WTC11 (cell line): ENCODE results near the gene MYO1H. TPM values are rescaled to one million over a fixed set of nuclear protein-coding genes. Genes with fewer than 3 reads are reported as not detected.

ENCODE experiments used
- ATAC-seq: fragments of 200-7000 bp; cut with Tn5 transposase; 2 replicates; pipeline ENCODE4 v1.10.0; 2021; ENCODE audit warnings: mild to moderate bottlenecking, moderate library complexity
- CTCF ChIA-PET: fragments of 300-600 bp; sonication (Branson Sonifier 250); formaldehyde crosslinking; loops from one replicate; lab custom pipeline; 2021; ENCODE audit warnings: antibody characterized with exemption; lab: Charles Lee
- POLR2A ChIA-PET: fragments of 350-600 bp; sonication (Branson Sonifier 250); formaldehyde crosslinking; loops from one replicate; lab custom pipeline; 2021; ENCODE audit warnings: antibody characterized with exemption; lab: Charles Lee
- DNase-seq: peaks from one replicate; pipeline ENCODE4 v3.0.0; 2021; ENCODE audit warnings: low spot score
- H3K27ac Mint-ChIP-seq: 2 replicates; pipeline ENCODE4 v1.8.0; 2021; ENCODE audit warnings: mixed read lengths
- H3K27me3 Mint-ChIP-seq: 2 replicates; pipeline ENCODE4 v1.8.0; 2021; ENCODE audit warnings: low read depth, mild to moderate bottlenecking, moderate library complexity, mixed read lengths
- H3K36me3 Mint-ChIP-seq: 2 replicates; pipeline ENCODE4 v1.8.0; 2021; ENCODE audit warnings: mixed read lengths
- H3K4me1 Mint-ChIP-seq: 2 replicates; pipeline ENCODE4 v1.8.0; 2022; ENCODE audit warnings: mixed read lengths
- H3K4me3 Mint-ChIP-seq: 2 replicates; pipeline ENCODE4 v1.8.0; 2021; ENCODE audit warnings: mild to moderate bottlenecking, moderate library complexity, mixed read lengths
- H3K9me3 Mint-ChIP-seq: 2 replicates; pipeline ENCODE4 v1.8.0; 2021; ENCODE audit warnings: mixed read lengths
- ATF1 ChIP-seq: sonication (generic); formaldehyde crosslinking; IDR thresholded peaks from 2 replicates; pipeline ENCODE4 v1.8.1; 2023; ENCODE audit warnings: mild to moderate bottlenecking, moderate library complexity, missing genetic modification reagents
- ATF3 ChIP-seq: sonication (generic); formaldehyde crosslinking; conservative IDR thresholded peaks from 2 replicates; pipeline ENCODE4 v1.8.1; 2022; ENCODE audit warnings: mild to moderate bottlenecking, missing genetic modification reagents
- CTCF ChIP-seq: fragments of 200-600 bp; IDR thresholded peaks from 2 replicates; pipeline ENCODE4 v1.8.0; 2022; ENCODE audit warnings: antibody characterized with exemption
- E2F1 ChIP-seq: sonication (generic); formaldehyde crosslinking; IDR thresholded peaks from 2 replicates; pipeline ENCODE4 v1.8.0; 2022; ENCODE audit warnings: mild to moderate bottlenecking, missing genetic modification reagents
- ERG ChIP-seq: fragments of 250-450 bp; sonication (Bioruptor Pico); IDR thresholded peaks from 2 replicates; pipeline ENCODE4 v1.8.0; 2021; ENCODE audit warnings: mild to moderate bottlenecking
- FOXJ3 ChIP-seq: sonication (generic); formaldehyde crosslinking; IDR thresholded peaks from 2 replicates; pipeline ENCODE4 v1.9.0; 2021; ENCODE audit warnings: missing genetic modification reagents, mild to moderate bottlenecking, borderline replicate concordance
- GABPB1 ChIP-seq: sonication (generic); formaldehyde crosslinking; IDR thresholded peaks from 2 replicates; pipeline ENCODE4 v1.8.1; 2023; ENCODE audit warnings: mild to moderate bottlenecking, missing genetic modification reagents
- GRHL2 ChIP-seq: fragments of 250-450 bp; sonication (Bioruptor Pico); IDR thresholded peaks from 2 replicates; pipeline ENCODE4 v1.8.0; 2022; ENCODE audit warnings: mild to moderate bottlenecking, moderate library complexity; ENCODE audit not compliant: insufficient replicate concordance, severe bottlenecking
- IRF1 ChIP-seq: sonication (generic); formaldehyde crosslinking; IDR thresholded peaks from 2 replicates; pipeline ENCODE4 v1.8.0; 2023; ENCODE audit warnings: missing genetic modification reagents
- JUN ChIP-seq: sonication (generic); formaldehyde crosslinking; IDR thresholded peaks from 2 replicates; pipeline ENCODE4 v1.8.0; 2023; ENCODE audit warnings: mild to moderate bottlenecking, missing genetic modification reagents
- KAT7 ChIP-seq: sonication (generic); formaldehyde crosslinking; IDR thresholded peaks from 2 replicates; pipeline ENCODE4 v1.8.1; 2023; ENCODE audit warnings: missing genetic modification reagents, mild to moderate bottlenecking, borderline replicate concordance
- MLX ChIP-seq: sonication (generic); formaldehyde crosslinking; IDR thresholded peaks from 2 replicates; pipeline ENCODE4 v1.8.1; 2023; ENCODE audit warnings: mild to moderate bottlenecking, missing genetic modification reagents, moderate library complexity
- MYBL2 ChIP-seq: sonication (generic); formaldehyde crosslinking; IDR thresholded peaks from 2 replicates; pipeline ENCODE4 v1.8.1; 2023; ENCODE audit warnings: mild to moderate bottlenecking, moderate library complexity, missing genetic modification reagents
- NFATC4 ChIP-seq: fragments of 250-450 bp; sonication (Bioruptor Pico); IDR thresholded peaks from 2 replicates; pipeline ENCODE4 v1.9.0; 2021; ENCODE audit warnings: mild to moderate bottlenecking
- PRDM15 ChIP-seq: sonication (generic); formaldehyde crosslinking; IDR thresholded peaks from 2 replicates; pipeline ENCODE4 v1.8.0; 2022; ENCODE audit warnings: missing genetic modification reagents
- SP1 ChIP-seq: sonication (generic); formaldehyde crosslinking; conservative IDR thresholded peaks from 2 replicates; pipeline ENCODE4 v1.8.1; 2022; ENCODE audit warnings: missing genetic modification reagents
- TCF7 ChIP-seq: sonication (generic); formaldehyde crosslinking; IDR thresholded peaks from 2 replicates; pipeline ENCODE4 v1.8.0; 2022; ENCODE audit warnings: mild to moderate bottlenecking, low read depth, missing genetic modification reagents, moderate library complexity
- TEAD1 ChIP-seq: sonication (generic); formaldehyde crosslinking; IDR thresholded peaks from 2 replicates; pipeline ENCODE4 v1.8.0; 2022; ENCODE audit warnings: mild to moderate bottlenecking, missing genetic modification reagents
- TP53 ChIP-seq: sonication (generic); formaldehyde crosslinking; IDR thresholded peaks from 2 replicates; pipeline ENCODE4 v1.8.1; 2023; ENCODE audit warnings: mild to moderate bottlenecking, missing genetic modification reagents
- ZNF121 ChIP-seq: sonication (generic); formaldehyde crosslinking; IDR thresholded peaks from 2 replicates; pipeline ENCODE4 v1.8.0; 2023; ENCODE audit warnings: missing genetic modification reagents
- ZNF138 ChIP-seq: sonication (generic); formaldehyde crosslinking; conservative IDR thresholded peaks from 2 replicates; pipeline ENCODE4 v1.8.1; 2022; ENCODE audit warnings: mild to moderate bottlenecking, moderate library complexity, missing genetic modification reagents
- ZNF512 ChIP-seq: sonication (generic); formaldehyde crosslinking; IDR thresholded peaks from 2 replicates; pipeline ENCODE4 v1.8.1; 2022; ENCODE audit warnings: missing genetic modification reagents, borderline replicate concordance
- total RNA-seq: library from RNA; stranded (reverse); gene quantifications from 3 replicates; pipeline ENCODE4 v1.2.3, GENCODE V29; 2021

The MYO1H gene
- total RNA-seq, 1 experiment from 2014 or later: 0.44 TPM

- TF ChIP-seq GABPB1 (CRISPR knock-in tag): no peak
- no peak for TF ChIP-seq IRF1 (CRISPR knock-in tag)
- TF ChIP-seq TCF7 (CRISPR knock-in tag): no peak
- TF ChIP-seq TP53: no peak
- no peak for TF ChIP-seq TEAD1 (CRISPR knock-in tag)
- TF ChIP-seq CTCF: no peak
- no peak for TF ChIP-seq ATF3 (CRISPR knock-in tag)
- TF ChIP-seq ATF1: no peak
- TF ChIP-seq ERG (CRISPR knock-in tag): no peak
- TF ChIP-seq, all 79 proteins: peak for 0
- no peaks in the 10 kb centered on the region for H3K9me3 Mint-ChIP-seq
- H3K4me3 Mint-ChIP-seq: no peak overlapping the region
- ATAC-seq (no peak), DNase-seq (no peak)
- POLR2A ChIA-PET: no interaction called here
- CTCF ChIA-PET: interaction anchor here (0.9 kb wide), 2 partner anchors 50 to 54 kb away, joined by 3 to 4 read pairs; no protein-coding TSS in a partner anchor
- H3K36me3 Mint-ChIP-seq: peaks cover 35% of the 10 kb centered on the region
- H3K27me3 Mint-ChIP-seq: no peaks in the 10 kb centered on the region
- peaks cover 5% of the 10 kb centered on the region; the same call in 1 of the 2 replicates for H3K4me1 Mint-ChIP-seq
- no peak overlapping the region for H3K27ac Mint-ChIP-seq
These were observed 134.8 kb downstream of the MYO1H start for GRCh38 chr12:109482491-109482890.

GRCh38 chr12:109482894-109483293 is 135.2 kb downstream of the MYO1H start:
- H3K4me1 Mint-ChIP-seq: peaks cover 5% of the 10 kb centered on the region; the same call in 1 of the 2 replicates
- CTCF ChIA-PET: interaction anchor here (0.9 kb wide), 2 partner anchors 50 to 55 kb away, joined by 3 to 4 read pairs; no protein-coding TSS in a partner anchor
- no peaks in the 10 kb centered on the region for H3K9me3 Mint-ChIP-seq
- TF ChIP-seq KAT7 (CRISPR knock-in tag): no peak
- no peak for TF ChIP-seq ZNF121 (CRISPR knock-in tag)
- no peak for TF ChIP-seq FOXJ3
- no peak for TF ChIP-seq JUN (CRISPR knock-in tag)
- no peak for TF ChIP-seq PRDM15 (CRISPR knock-in tag)
- no peak for TF ChIP-seq NFATC4 (CRISPR knock-in tag)
- no peak for TF ChIP-seq ZNF512
- no peak for TF ChIP-seq MYBL2 (CRISPR knock-in tag)
- no peak for TF ChIP-seq GRHL2 (CRISPR knock-in tag)
- TF ChIP-seq SP1: no peak
- TF ChIP-seq ZNF138 (CRISPR knock-in tag): no peak
- no peak for TF ChIP-seq E2F1
- TF ChIP-seq MLX: no peak
- peaks cover 39% of the 10 kb centered on the region for H3K36me3 Mint-ChIP-seq
- POLR2A ChIA-PET: no interaction called here
- no peak for ATAC-seq
- H3K27me3 Mint-ChIP-seq: no peaks in the 10 kb centered on the region
- no peak for DNase-seq
- H3K27ac Mint-ChIP-seq: no peak overlapping the region
- H3K4me3 Mint-ChIP-seq: no peak overlapping the region
